HEK293 (cell line): ENCODE data around the gene ZNF423.

Experiments used
- CTCF ChIA-PET: fragments of 350-600 bp; formaldehyde crosslinking; extraction: SDS; loops from one replicate; lab custom pipeline; 2021; ENCODE audit warnings: antibody characterized with exemption; lab: Yijun Ruan, JAX
- POLR2A ChIA-PET: fragments of 300-600 bp; formaldehyde crosslinking; extraction: SDS; loops from one replicate; lab custom pipeline; 2020; ENCODE audit warnings: antibody characterized with exemption, inconsistent platforms; lab: Yijun Ruan, JAX
- H3K27ac ChIP-seq: fragments of 200-500 bp; sonication (Bioruptor generic); 2 replicates; pipeline ENCODE4 v1.5.1; 2014; ENCODE audit warnings: low read depth, low read length, control low read depth, inconsistent platforms; ENCODE audit errors: extremely low read depth
- H3K36me3 ChIP-seq, 2 experiments: fragments of 200-500 bp in 1 of 2; sonication (Bioruptor generic) in 1 of 2; 1 replicate in 1 of 2; 2 replicates in 1 of 2; pipeline ENCODE4 v1.5.1; 2014 to 2017; ENCODE audit warnings: inconsistent platforms in 2 of 2, low read length in 2 of 2; ENCODE audit not compliant: control insufficient read depth in 2 of 2, insufficient read depth in 1 of 2
- H3K4me1 ChIP-seq: fragments of 200-500 bp; sonication (Bioruptor generic); 2 replicates; pipeline ENCODE4 v1.5.1; 2014; ENCODE audit warnings: mild to moderate bottlenecking, low read length, inconsistent platforms; ENCODE audit not compliant: control insufficient read depth, insufficient read depth
- H3K4me3 ChIP-seq: 2 replicates; pipeline ENCODE4 v1.5.1; 2011; ENCODE audit warnings: low read depth, mild to moderate bottlenecking, control low read depth, low read length, moderate library complexity
- H3K9me3 ChIP-seq: fragments of 200-500 bp; sonication (Bioruptor generic); 2 replicates; pipeline ENCODE4 v1.5.1; 2014; ENCODE audit warnings: low read depth, low read length, inconsistent platforms; ENCODE audit not compliant: control insufficient read depth, insufficient read depth
- GLIS1 ChIP-seq: fragments of 450-650 bp; formaldehyde crosslinking; IDR thresholded peaks from 2 replicates; pipeline ENCODE4 v1.5.1; 2016; ENCODE audit warnings: missing biosample characterization, missing genetic modification characterization
- MZF1 ChIP-seq: fragments of 450-650 bp; formaldehyde crosslinking; IDR thresholded peaks from 2 replicates; pipeline ENCODE4 v1.5.1; 2017; ENCODE audit warnings: missing biosample characterization, missing genetic modification characterization, borderline replicate concordance
- TCF7L2 ChIP-seq: IDR thresholded peaks from 2 replicates; pipeline ENCODE4 v1.6.1; 2011; ENCODE audit warnings: low read depth, mild to moderate bottlenecking, inconsistent platforms, low read length, moderate library complexity, borderline replicate concordance
- YY2 ChIP-seq: fragments of 450-650 bp; formaldehyde crosslinking; IDR thresholded peaks from 2 replicates; pipeline ENCODE4 v1.5.1; 2016; ENCODE audit warnings: missing biosample characterization, missing genetic modification characterization
- ZFHX2 ChIP-seq: fragments of 450-650 bp; formaldehyde crosslinking; conservative IDR thresholded peaks from 2 replicates; pipeline ENCODE4 v1.5.1; 2016; ENCODE audit warnings: missing biosample characterization, missing genetic modification characterization
- ZFP37 ChIP-seq: fragments of 450-650 bp; formaldehyde crosslinking; IDR thresholded peaks from 2 replicates; pipeline ENCODE4 v1.5.1; 2016; ENCODE audit warnings: missing biosample characterization, missing genetic modification characterization
- ZNF16 ChIP-seq: fragments of 450-650 bp; formaldehyde crosslinking; IDR thresholded peaks from 2 replicates; pipeline ENCODE4 v1.5.1; 2016; ENCODE audit warnings: low read depth, missing biosample characterization, missing genetic modification characterization
- ZNF169 ChIP-seq: fragments of 450-650 bp; formaldehyde crosslinking; IDR thresholded peaks from 2 replicates; pipeline ENCODE4 v1.5.1; 2016; ENCODE audit warnings: missing biosample characterization, missing genetic modification characterization
- ZNF174 ChIP-seq: fragments of 450-650 bp; formaldehyde crosslinking; IDR thresholded peaks from 2 replicates; pipeline ENCODE4 v1.5.0; 2017; ENCODE audit warnings: missing biosample characterization, mild to moderate bottlenecking, missing genetic modification characterization
- ZNF19 ChIP-seq: fragments of 450-650 bp; formaldehyde crosslinking; IDR thresholded peaks from 2 replicates; pipeline ENCODE4; 2016; ENCODE audit warnings: missing biosample characterization, missing genetic modification characterization, low read depth
- ZNF266 ChIP-seq: fragments of 450-650 bp; formaldehyde crosslinking; IDR thresholded peaks from 2 replicates; pipeline ENCODE4 v1.5.1; 2016; ENCODE audit warnings: missing biosample characterization, missing genetic modification characterization, low read depth
- ZNF302 ChIP-seq: fragments of 450-650 bp; formaldehyde crosslinking; IDR thresholded peaks from 2 replicates; pipeline ENCODE4 v1.5.1; 2016; ENCODE audit warnings: missing biosample characterization, missing genetic modification characterization, low read depth
- ZNF335 ChIP-seq: fragments of 450-650 bp; formaldehyde crosslinking; conservative IDR thresholded peaks from 2 replicates; pipeline ENCODE4 v1.5.1; 2016; ENCODE audit warnings: missing biosample characterization, missing genetic modification characterization
- ZNF560 ChIP-seq: fragments of 450-650 bp; formaldehyde crosslinking; IDR thresholded peaks from 2 replicates; pipeline ENCODE4 v1.5.1; 2017; ENCODE audit warnings: missing biosample characterization, missing genetic modification characterization, borderline replicate concordance
- ZNF621 ChIP-seq: fragments of 450-650 bp; formaldehyde crosslinking; IDR thresholded peaks from 2 replicates; pipeline ENCODE4 v1.5.1; 2017; ENCODE audit warnings: missing biosample characterization, missing genetic modification characterization
- ZNF664 ChIP-seq: fragments of 450-650 bp; formaldehyde crosslinking; IDR thresholded peaks from 2 replicates; pipeline ENCODE4 v1.5.1; 2016; ENCODE audit warnings: missing biosample characterization, missing genetic modification characterization
- ZNF76 ChIP-seq: fragments of 450-650 bp; formaldehyde crosslinking; IDR thresholded peaks from 2 replicates; pipeline ENCODE4; 2016; ENCODE audit warnings: low read depth, missing biosample characterization, missing genetic modification characterization, borderline replicate concordance
- TF ChIP-seq, protein P1 (sequence below): fragments of 450-650 bp; formaldehyde crosslinking; IDR thresholded peaks from 2 replicates; pipeline ENCODE4 v1.5.1; 2016; ENCODE audit warnings: missing biosample characterization, missing genetic modification characterization, borderline replicate concordance
- TF ChIP-seq, protein P2 (sequence below): fragments of 450-650 bp; formaldehyde crosslinking; IDR thresholded peaks from 2 replicates; pipeline ENCODE4 v1.5.1; 2017; ENCODE audit warnings: missing biosample characterization, missing genetic modification characterization
- TF ChIP-seq, protein P3 (sequence below): fragments of 450-650 bp; formaldehyde crosslinking; IDR thresholded peaks from 2 replicates; pipeline ENCODE4 v1.5.1; 2016; ENCODE audit warnings: missing biosample characterization, missing genetic modification characterization
- TF ChIP-seq, protein P4 (sequence below): fragments of 450-650 bp; formaldehyde crosslinking; IDR thresholded peaks from 2 replicates; pipeline ENCODE4 v1.5.1; 2016; ENCODE audit warnings: missing biosample characterization, missing genetic modification characterization, low read depth

The ZNF423 gene

DNA sequence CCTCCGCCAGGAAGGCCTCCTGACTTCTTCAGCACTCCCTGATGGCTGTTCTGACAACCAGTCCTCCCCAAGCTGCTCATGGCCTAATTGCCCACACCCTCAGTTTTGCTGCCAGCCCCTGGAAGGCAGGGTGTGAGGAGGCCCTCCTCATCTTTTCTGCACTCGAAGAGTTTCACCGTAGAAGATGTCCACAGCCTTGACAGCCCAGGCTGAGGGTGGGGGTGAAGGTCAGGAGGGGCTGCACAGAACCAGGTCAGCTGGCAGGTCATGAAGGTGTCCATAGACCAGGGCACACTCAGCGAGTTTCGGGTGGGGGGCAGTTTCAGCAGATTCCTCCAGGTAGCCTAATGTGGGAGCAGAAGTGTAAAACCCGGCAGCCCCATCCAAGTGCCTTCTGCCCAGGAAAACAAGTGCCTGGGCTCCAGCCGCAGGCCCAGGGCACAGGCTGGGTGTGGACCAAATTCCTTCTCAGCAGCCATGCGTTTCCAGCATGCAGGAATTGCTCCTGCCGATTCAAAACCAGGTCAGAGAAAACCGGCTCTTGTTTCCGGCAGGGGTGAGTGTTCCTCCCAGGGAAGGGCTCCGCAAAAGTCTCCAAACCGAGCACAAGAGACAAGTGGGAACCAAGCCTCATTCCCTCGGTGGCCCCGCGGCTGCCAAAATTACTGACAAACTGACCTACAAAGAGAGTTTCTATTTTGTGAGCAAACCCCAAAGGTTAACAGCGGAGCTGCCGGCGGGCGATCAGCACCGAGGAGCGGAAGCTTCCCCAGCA is 253.5 kb downstream of the ZNF423 start:
- TF ChIP-seq, protein P1, sequence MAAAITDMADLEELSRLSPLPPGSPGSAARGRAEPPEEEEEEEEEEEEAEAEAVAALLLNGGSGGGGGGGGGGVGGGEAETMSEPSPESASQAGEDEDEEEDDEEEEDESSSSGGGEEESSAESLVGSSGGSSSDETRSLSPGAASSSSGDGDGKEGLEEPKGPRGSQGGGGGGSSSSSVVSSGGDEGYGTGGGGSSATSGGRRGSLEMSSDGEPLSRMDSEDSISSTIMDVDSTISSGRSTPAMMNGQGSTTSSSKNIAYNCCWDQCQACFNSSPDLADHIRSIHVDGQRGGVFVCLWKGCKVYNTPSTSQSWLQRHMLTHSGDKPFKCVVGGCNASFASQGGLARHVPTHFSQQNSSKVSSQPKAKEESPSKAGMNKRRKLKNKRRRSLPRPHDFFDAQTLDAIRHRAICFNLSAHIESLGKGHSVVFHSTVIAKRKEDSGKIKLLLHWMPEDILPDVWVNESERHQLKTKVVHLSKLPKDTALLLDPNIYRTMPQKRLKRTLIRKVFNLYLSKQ (tag by site-specific recombination) = no peak
- TF ChIP-seq, protein P2, sequence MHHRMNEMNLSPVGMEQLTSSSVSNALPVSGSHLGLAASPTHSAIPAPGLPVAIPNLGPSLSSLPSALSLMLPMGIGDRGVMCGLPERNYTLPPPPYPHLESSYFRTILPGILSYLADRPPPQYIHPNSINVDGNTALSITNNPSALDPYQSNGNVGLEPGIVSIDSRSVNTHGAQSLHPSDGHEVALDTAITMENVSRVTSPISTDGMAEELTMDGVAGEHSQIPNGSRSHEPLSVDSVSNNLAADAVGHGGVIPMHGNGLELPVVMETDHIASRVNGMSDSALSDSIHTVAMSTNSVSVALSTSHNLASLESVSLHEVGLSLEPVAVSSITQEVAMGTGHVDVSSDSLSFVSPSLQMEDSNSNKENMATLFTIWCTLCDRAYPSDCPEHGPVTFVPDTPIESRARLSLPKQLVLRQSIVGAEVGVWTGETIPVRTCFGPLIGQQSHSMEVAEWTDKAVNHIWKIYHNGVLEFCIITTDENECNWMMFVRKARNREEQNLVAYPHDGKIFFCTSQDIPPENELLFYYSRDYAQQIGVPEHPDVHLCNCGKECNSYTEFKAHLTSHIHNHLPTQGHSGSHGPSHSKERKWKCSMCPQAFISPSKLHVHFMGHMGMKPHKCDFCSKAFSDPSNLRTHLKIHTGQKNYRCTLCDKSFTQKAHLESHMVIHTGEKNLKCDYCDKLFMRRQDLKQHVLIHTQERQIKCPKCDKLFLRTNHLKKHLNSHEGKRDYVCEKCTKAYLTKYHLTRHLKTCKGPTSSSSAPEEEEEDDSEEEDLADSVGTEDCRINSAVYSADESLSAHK (tag by site-specific recombination) = no peak
- TF ChIP-seq, protein P3, sequence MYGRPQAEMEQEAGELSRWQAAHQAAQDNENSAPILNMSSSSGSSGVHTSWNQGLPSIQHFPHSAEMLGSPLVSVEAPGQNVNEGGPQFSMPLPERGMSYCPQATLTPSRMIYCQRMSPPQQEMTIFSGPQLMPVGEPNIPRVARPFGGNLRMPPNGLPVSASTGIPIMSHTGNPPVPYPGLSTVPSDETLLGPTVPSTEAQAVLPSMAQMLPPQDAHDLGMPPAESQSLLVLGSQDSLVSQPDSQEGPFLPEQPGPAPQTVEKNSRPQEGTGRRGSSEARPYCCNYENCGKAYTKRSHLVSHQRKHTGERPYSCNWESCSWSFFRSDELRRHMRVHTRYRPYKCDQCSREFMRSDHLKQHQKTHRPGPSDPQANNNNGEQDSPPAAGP (tag by site-specific recombination) = no peak
- no peak for TF ChIP-seq MZF1 (tag by site-specific recombination)
- TF ChIP-seq ZNF169 (tag by site-specific recombination) = no peak
- TF ChIP-seq ZNF19 (tag by site-specific recombination) = no peak
- no peak for TF ChIP-seq ZNF174
- TF ChIP-seq, all 188 proteins: peak for 0
- ChIA-PET CTCF (interaction anchor here (0.6 to 1.5 kb wide), 2 partner anchors 10 to 22 kb away, joined by 3 to 5 read pairs; no protein-coding TSS in a partner anchor), POLR2A (no interaction called here)
- H3K36me3 ChIP-seq = no peaks in the 10 kb centered on the region
- no peaks in the 10 kb centered on the region for H3K9me3 ChIP-seq
- H3K4me3 ChIP-seq = no peak overlapping the region
- no peaks in the 10 kb centered on the region for H3K4me1 ChIP-seq
- H3K27ac ChIP-seq = no peak overlapping the region

DNA sequence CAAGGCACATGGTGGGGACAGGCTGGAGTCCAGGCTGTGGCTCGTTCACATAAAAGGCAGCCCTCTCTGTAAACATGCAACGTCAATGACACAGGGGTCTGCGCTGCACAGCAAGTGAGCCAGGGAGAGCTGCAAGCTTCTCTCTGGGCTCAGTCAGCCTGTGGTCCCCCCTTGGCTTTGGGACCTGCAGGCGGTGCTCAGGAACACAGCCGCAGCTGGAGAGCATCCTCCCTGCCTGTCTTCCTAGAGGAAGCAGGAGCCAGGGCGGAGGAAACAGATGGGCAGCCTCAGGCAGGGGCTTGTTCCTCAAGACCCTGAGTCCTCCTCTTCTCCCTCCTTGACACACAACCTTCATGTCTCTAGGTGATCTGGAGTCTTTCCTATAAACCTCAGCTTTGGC is 254.3 kb downstream of the ZNF423 start:
- H3K4me3 ChIP-seq = no peak overlapping the region
- no peaks in the 10 kb centered on the region for H3K36me3 ChIP-seq
- ChIA-PET POLR2A (no interaction called here), CTCF (interaction anchor here (0.6 kb wide), 1 partner anchor 21 kb away, joined by 3 read pairs; no protein-coding TSS in a partner anchor)
- H3K4me1 ChIP-seq = no peaks in the 10 kb centered on the region
- no peak for TF ChIP-seq ZFHX2 (tag by site-specific recombination)
- TF ChIP-seq, protein P4, sequence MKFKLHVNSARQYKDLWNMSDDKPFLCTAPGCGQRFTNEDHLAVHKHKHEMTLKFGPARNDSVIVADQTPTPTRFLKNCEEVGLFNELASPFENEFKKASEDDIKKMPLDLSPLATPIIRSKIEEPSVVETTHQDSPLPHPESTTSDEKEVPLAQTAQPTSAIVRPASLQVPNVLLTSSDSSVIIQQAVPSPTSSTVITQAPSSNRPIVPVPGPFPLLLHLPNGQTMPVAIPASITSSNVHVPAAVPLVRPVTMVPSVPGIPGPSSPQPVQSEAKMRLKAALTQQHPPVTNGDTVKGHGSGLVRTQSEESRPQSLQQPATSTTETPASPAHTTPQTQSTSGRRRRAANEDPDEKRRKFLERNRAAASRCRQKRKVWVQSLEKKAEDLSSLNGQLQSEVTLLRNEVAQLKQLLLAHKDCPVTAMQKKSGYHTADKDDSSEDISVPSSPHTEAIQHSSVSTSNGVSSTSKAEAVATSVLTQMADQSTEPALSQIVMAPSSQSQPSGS = no peak
- TF ChIP-seq GLIS1 = no peak
- no peak for TF ChIP-seq ZNF621 (tag by site-specific recombination)
- TF ChIP-seq ZNF560 (tag by site-specific recombination) = no peak
- TF ChIP-seq ZNF335 (tag by site-specific recombination) = no peak
- TF ChIP-seq, protein P2 (tag by site-specific recombination) = no peak
- TF ChIP-seq YY2 (tag by site-specific recombination) = no peak
- TF ChIP-seq ZFP37 (tag by site-specific recombination) = no peak
- no peak for TF ChIP-seq TCF7L2
- TF ChIP-seq ZNF16 = no peak
- no peak for TF ChIP-seq ZNF302 (tag by site-specific recombination)
- no peak for TF ChIP-seq ZNF76
- no peak for TF ChIP-seq ZNF266 (tag by site-specific recombination)
- TF ChIP-seq ZNF664 = no peak
- H3K9me3 ChIP-seq = no peaks in the 10 kb centered on the region
- H3K27ac ChIP-seq = no peak overlapping the region
